ENCODE results near the gene AKAP6.

The AKAP6 gene

GRCh38 chr14:32412103-32412502 is 83.0 kb downstream of the AKAP6 start:
- DNase-seq (ENCODE audit: low read depth): no peak

GRCh38 chr14:32412532-32412931 is 83.4 kb downstream of the AKAP6 start:
- no peak for DNase-seq (ENCODE audit: low read depth)

DNA sequence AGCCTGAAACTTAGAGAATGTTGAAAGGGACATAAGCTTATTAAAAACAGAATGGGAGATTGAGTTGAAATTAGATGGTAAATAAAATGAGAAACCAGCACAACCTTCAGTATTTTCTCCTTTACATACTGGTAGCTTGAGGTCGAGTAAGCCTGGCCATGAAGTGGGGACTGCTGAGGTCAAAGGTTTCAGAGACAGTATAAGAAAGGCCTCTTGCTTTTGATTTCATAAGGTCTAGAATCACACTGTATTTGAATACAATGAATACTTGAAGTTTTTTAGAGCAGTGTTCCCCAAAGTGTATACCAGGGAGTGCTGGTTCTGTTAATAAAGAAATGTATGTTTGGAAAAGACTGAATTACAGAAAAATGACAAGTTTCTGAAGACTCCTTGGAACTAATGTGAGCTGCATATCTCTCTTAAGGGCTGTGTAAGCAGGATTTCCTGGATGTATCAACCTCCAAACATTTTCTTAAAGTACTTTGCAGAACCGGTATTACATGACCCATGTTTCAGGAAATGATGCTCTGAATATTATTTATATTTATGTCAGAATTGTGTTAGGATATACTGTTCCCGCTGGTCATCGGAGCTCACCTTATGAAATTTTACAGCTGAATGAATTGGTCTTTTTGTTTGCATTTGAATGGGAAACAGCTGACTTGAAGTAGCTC is 85.0 kb downstream of the AKAP6 start:
- no peak for DNase-seq (ENCODE audit: low read depth)

- no peak for DNase-seq (ENCODE audit: low read depth)
Measured at GRCh38 chr14:32414808-32415255, 85.7 kb downstream of the AKAP6 start.

- peak; percentile 49 for DNase-seq (ENCODE audit: low read depth)
Measured at GRCh38 chr14:32417956-32418552, 89.0 kb downstream of the AKAP6 start.

DNA sequence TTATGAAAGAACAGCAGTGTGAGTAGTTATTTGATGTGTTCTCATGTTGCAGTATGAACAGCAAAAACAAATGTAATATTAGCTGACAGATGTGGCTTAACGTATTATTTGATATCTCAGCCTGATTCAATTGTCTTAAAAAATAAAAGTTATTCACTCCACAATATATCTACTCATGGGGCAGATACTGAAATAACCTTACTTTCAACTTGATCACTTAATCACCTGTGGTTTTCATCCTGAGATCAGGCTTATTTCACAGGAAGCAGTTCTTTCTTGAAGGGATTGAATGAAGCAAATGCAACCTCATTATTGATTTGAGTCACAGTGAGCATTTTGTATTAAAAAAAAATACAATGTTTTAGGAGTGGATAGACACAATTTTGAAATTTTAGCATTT is 90.3 kb downstream of the AKAP6 start:
- no peak for DNase-seq (ENCODE audit: low read depth)

GRCh38 chr14:32421781-32422180 is 92.7 kb downstream of the AKAP6 start:
- no peak for DNase-seq (ENCODE audit: low read depth)

DNA sequence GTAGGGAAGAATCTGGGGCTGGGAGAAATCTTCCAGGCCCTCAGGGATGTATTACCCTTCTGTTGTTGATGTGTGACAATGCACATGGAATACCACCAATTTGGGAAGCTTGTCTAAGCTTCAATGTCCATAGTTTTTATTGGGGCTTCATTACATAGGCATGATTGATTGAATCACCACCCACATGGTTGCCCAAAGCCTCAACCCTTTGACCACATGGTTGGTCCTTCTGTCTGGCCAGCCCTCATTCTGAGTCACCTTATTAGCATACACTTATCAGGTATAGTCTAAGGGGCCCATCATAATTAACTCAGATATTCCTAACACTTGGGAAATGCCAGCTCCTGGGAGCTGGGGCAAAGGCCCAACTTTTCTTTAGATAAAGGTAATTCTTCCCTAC is 93.3 kb downstream of the AKAP6 start:
- DNase-seq (ENCODE audit: low read depth): no peak

DNA sequence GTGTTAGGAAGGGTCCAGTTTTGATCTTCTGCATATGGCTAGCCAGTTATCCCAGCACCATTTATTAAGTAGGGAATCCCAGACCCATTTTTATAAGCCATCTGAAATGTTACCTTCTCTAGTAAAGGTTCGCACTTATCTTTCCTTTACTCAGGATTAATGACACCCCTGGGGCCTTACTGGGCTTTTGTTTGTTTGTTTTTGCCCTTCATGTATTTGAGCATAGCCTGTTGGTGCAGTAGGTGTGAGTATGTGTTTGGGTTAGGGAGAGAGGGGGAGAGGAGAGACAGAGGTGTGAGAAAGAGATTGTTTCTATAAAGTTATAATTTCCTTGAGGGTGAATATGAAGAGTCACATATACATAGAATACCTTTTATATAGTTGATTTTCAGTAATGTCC is 96.9 kb downstream of the AKAP6 start:
- DNase-seq (ENCODE audit: low read depth): no peak

DNA sequence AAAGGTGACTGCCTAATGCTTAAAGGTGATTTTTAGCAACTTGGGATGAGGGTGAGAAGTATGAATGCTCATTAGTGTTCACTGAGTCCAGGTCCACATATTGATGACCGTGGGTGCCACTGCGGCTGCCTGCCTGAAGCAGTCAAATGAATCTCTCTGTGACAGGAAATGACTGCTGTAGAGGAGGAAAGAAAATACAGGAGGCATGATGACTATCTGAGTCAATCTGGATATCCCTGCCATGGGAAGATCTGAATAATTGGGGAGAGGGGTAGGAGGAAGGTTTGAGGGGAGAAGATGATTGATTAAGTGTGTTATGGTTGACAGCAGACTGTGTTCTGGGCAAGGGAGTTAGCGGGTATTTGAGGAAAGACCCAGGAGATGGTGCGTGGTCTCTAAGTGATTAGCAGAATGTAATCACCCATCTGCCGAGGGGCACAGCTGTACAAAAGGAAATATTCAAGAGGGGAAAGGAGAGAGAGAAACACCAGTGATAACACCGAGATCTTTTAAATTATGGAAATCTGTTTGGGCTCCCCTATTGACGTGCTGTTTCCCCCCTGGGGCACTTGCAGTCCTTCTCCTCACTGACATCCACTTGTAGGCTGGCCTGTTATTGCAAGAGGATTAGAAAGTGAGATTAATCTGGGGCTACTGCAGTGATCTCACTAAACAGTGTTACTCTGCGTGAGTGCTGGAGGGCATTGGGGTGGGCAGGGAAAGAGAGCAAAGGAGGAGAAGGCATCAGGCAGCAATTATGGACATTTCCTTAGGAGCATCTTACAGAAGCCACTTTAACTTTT is 97.7 kb downstream of the AKAP6 start:
- no peak for DNase-seq (ENCODE audit: low read depth)

DNA sequence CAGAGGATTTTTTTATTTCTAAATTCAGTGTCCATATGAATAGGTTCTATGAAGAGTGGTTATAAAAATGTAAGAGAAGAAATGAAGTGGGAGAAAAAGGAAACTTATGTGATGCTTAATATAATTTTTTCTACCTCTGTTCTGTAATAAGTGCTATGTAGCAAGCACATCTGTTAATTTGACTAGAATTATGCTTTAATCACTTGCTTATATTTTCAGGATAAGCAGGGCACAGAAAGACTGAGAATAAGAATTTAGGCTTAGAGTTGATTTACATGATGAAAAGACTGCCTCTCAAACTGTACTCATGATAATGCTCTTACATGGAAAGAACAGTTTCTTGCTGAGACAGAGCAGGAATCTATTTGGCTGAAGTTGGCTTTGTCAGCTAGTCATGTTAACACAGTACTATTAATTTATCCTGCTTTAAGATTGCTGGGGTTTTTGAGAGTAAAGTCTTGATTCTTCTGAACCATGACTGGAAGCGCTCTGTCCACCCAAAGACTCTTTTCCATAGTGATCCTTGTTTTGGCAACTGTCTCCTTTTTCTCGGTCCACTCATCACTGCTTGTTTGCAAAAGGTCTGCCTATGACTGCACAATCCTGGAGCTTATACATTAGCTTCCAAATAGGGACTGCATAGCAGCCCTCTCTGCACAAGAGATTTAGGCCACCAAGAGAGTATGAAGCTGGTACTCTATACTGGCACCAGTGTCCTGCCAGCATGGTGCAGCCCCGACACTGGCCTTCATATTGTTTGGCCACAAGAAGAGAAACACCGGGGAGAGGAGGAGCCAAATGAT is 98.8 kb downstream of the AKAP6 start:
- no peak for DNase-seq (ENCODE audit: low read depth)

GRCh38 chr14:32428875-32429274 is 99.8 kb downstream of the AKAP6 start:
- DNase-seq (ENCODE audit: low read depth): no peak

DNA sequence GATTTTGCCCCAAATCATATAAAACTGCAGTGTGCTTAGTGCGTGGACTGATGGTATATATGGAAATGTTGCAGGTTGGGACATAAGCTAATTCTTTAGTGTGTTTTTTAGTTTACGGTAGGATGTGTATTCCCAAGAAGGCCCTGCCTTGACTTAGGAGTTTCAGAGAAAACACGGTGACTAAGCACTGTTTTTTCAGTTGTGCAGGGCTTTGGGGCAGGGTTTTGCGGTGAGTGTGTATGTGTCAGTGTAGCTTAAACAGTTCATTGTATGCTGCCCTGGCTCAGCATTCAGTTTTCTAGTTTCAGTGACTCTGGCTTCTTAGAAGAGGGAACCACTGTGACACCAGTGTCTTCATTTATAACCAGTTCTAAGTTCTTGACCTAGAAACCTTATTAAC is 101.2 kb downstream of the AKAP6 start:
- no peak for DNase-seq (ENCODE audit: low read depth)

DNA sequence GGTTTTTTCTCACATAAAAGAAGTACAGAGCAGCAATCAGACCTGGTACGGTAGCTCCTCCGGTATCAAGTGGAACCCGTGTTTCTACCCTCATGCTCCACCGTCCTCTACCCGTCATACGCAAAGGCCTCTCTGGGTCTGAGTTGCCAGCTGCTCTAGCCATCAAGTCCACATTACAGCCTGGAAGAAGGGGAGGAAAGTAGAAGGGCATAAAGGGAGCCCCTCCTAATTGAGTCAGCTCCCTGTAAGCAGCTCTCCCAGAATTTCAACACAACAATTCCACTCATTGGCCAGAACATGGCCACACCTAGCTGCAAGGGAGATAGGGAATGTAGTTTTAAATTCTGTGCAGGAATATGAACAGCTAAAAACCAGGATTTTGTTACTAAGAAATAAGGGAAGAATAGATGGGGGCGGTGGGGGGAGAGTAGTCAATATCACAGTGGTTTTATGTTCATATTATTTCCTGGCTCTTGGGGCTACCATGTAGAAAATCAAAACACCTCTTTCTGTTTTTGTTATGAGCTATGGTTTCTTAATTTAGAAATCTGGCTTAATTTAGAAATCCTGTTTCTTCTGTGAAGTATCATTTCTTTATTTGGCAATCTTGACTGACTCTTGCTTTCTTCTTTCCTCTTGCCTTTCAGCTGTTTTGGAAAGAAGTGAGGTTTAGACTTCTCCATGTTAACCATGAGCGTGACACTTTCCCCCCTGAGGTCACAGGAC is 103.9 kb downstream of the AKAP6 start:
- no peak for DNase-seq (ENCODE audit: low read depth)

- no peak for DNase-seq (ENCODE audit: low read depth)
Measured at GRCh38 chr14:32434180-32434579, 105.1 kb downstream of the AKAP6 start.

GRCh38 chr14:32434880-32435279 is 105.8 kb downstream of the AKAP6 start:
- no peak for DNase-seq (ENCODE audit: low read depth)

DNA sequence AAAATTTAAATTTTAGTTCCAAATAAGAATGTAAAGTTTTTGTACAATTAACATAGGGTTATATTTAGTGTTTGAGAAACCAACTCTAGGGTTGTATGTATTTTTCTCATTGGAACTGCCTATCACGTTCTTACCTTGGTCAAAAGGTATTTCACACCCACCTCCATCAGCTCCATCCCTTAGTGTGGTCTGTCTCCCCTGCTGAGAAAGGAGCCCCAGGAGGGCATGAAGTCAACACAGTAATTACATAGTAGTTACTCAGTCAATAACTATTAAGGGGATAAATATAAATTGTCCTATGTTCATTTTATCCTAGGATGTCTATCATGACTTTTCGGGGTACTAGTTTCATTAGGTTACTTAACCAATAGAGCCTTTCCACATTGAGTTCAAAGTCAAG is 106.3 kb downstream of the AKAP6 start:
- no peak for DNase-seq (ENCODE audit: low read depth)

DNA sequence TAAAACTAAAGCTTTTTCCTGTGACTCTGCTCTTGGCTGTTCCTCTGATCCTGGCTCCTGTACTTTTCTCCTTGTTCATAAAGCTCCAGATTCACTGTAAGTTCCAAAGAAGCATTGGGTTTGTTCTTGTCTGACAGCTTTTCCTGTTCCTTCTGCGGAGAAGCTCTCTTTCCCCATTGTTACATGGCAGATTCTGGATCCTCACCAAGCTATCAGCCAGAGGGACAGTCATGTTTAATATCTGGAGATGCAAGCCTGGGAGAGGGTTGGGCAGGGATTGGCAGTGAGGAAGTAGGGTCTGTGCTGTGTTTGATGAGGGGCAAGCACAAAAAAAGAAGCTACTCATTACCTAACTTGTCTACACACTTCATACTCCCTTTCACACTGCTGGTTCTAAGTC is 107.9 kb downstream of the AKAP6 start:
- no peak for DNase-seq (ENCODE audit: low read depth)

- no peak for DNase-seq (ENCODE audit: low read depth)
Measured at GRCh38 chr14:32438517-32438916, 109.4 kb downstream of the AKAP6 start.

DNA sequence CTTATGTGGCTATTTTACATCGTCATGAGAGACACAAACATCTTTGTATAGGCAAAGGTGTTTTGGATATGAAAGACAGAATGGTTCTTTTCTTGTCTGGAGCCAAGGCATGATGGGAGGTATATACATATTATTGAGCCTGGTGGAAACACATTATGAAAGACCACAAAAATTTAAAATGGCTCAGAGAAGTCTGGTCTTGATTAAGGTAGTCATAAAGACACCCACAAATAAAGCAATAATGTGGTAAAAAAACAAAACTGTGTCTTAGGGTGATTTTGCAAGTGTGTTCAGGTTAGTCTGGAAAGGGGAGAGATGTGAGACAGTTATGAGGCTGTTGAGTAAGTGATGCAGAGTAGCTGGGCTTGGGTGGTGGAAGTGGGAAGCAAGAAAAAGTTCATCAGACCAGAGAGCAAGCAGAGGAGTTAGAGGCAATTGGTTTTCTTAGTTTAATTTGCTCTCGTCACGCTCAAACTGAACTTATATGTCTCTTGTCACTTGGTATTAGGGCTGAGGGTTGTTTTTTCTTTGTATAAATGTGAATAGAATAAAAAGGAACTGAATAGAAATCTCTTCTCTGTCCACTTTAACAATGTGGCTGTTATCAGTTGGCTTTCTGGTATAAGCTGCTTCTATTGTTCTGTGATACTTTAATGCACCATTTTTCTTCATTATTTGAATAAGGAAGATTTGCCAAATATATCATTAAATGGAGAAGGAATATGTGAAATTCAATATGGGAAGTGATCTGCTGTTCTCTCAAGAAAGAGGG is 115.0 kb downstream of the AKAP6 start:
- DNase-seq (ENCODE audit: low read depth): no peak

DNA sequence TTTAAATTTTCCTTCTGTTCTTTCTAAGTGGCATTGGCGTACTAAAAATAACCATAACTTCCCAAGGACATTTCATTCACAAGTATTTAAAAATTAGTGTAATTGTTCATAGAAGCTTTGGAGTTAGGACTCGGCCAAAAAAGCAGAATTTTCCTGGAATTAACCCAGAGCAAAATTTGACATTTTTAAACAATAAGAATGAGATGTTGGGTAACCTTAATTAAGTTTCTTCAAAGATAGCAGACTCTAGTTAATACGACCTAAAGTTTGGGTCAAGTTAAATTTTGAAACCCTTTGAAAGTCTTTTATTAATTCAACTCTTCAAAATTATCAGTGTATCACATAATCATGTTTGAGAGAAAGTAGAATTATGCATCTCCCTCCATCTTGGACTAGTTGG is 118.3 kb downstream of the AKAP6 start:
- DNase-seq (ENCODE audit: low read depth): no peak

Data from HS-5 (cell line).